Inflammatory macrophage treated with lipopolysaccharide for 1 hour (primary cell): ENCODE data around the gene NKX3-2.

Experiments
- DNase-seq, 2 donors: peaks; one replicate each; pipeline ENCODE4 v3.0.0-alpha.2; 2020 to 2022

NKX3-2 gene

GRCh38 chr4:13544606-13545393 lies 492 bp upstream of the NKX3-2 start:
- peak; percentile 53 to 67 for DNase-seq

GRCh38 chr4:13543032-13543838 lies 1.1 kb downstream of the NKX3-2 start:
- DNase-seq: no peak

GRCh38 chr4:13542577-13543031 lies 1.7 kb downstream of the NKX3-2 start:
- DNase-seq: no peak

- DNase-seq: no peak
These were observed 2.4 kb downstream of the NKX3-2 start for GRCh38 chr4:13541720-13542576.

- no peak for DNase-seq
These were observed 3.1 kb downstream of the NKX3-2 start for GRCh38 chr4:13541176-13541604.

GRCh38 chr4:13540446-13541175 lies 3.7 kb downstream of the NKX3-2 start:
- DNase-seq: no peak

- DNase-seq: no peak
These were observed 4.5 kb downstream of the NKX3-2 start for GRCh38 chr4:13539619-13540445.

GRCh38 chr4:13539047-13539618 lies 5.2 kb downstream of the NKX3-2 start:
- DNase-seq: no peak

- DNase-seq: no peak
These were observed 5.8 kb downstream of the NKX3-2 start for GRCh38 chr4:13538427-13538973.

- no peak for DNase-seq
These were observed 6.5 kb downstream of the NKX3-2 start for GRCh38 chr4:13537832-13538177.

GRCh38 chr4:13537011-13537831 lies 7.1 kb downstream of the NKX3-2 start:
- DNase-seq: no peak

GRCh38 chr4:13536607-13537006 lies 7.7 kb downstream of the NKX3-2 start:
- DNase-seq: no peak

GRCh38 chr4:13535708-13536361 lies 8.5 kb downstream of the NKX3-2 start:
- no peak for DNase-seq

GRCh38 chr4:13535118-13535517 lies 9.2 kb downstream of the NKX3-2 start:
- DNase-seq: no peak

- no peak for DNase-seq
These were observed 9.8 kb downstream of the NKX3-2 start for GRCh38 chr4:13534344-13535063.

- DNase-seq: no peak
These were observed 10.5 kb downstream of the NKX3-2 start for GRCh38 chr4:13533670-13534343.

- no peak for DNase-seq
These were observed 12.7 kb downstream of the NKX3-2 start for GRCh38 chr4:13531625-13531998.
